ENCODE measurements around the gene ZRANB2.

ZRANB2 gene

GRCh38 chr1:71033136-71033535 is 47.7 kb downstream of the ZRANB2 start:
- no peak for DNase-seq (ENCODE audit: low read depth in 2 of 2)
- no peak overlapping the region for H3K4me3 ChIP-seq (replicated peaks in 1 of 2; ENCODE audit: low read depth in 2 of 2, low read length in 2 of 2)

DNA sequence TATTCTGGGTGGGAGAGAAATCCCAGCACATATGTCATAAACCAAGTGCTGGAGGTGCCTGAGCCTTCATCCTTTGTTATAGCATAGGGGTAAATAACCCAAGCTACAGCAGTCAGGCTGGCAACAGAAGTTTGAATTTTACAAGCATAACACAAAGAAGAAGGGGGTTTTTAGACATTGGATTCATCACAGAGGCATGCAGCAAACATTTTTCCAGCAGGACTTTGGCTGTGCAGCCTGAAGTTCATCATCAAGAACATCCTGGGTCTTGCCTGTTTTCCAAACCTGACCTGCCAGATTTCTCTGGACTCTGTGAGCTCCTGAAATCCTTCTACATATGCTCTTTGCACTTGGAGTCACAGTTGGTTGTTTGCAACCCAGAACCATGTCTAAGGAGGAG is 49.4 kb downstream of the ZRANB2 start:
- H3K4me3 ChIP-seq (replicated peaks in 1 of 2; ENCODE audit: low read depth in 2 of 2, low read length in 2 of 2): no peak overlapping the region
- TF ChIP-seq CTCF (IDR thresholded peaks at IDR 0.05; ENCODE audit: low read depth, low read length): no peak
- DNase-seq (ENCODE audit: low read depth in 2 of 2): no peak

More at GRCh38 chr1:71033136-71033535, 47.7 kb downstream of the ZRANB2 start:
- TF ChIP-seq CTCF (IDR thresholded peaks at IDR 0.05; ENCODE audit: low read depth, low read length): no peak

- H3K4me3 ChIP-seq (replicated peaks in 1 of 2; ENCODE audit: low read depth in 2 of 2, low read length in 2 of 2): no peak overlapping the region
- no peak for TF ChIP-seq CTCF (IDR thresholded peaks at IDR 0.05; ENCODE audit: low read depth, low read length)
- DNase-seq (ENCODE audit: low read depth in 2 of 2): no peak
These were observed 50.8 kb downstream of the ZRANB2 start for GRCh38 chr1:71030026-71030425.

- no peak for TF ChIP-seq CTCF (IDR thresholded peaks at IDR 0.05; ENCODE audit: low read depth, low read length)
- DNase-seq (ENCODE audit: low read depth in 2 of 2): no peak
- no peak overlapping the region for H3K4me3 ChIP-seq (replicated peaks in 1 of 2; ENCODE audit: low read depth in 2 of 2, low read length in 2 of 2)
These were observed 51.9 kb downstream of the ZRANB2 start for GRCh38 chr1:71028981-71029380.

GRCh38 chr1:71027991-71028390 is 52.8 kb downstream of the ZRANB2 start:
- no peak overlapping the region for H3K4me3 ChIP-seq (replicated peaks in 1 of 2; ENCODE audit: low read depth in 2 of 2, low read length in 2 of 2)
- DNase-seq (ENCODE audit: low read depth in 2 of 2): no peak
- no peak for TF ChIP-seq CTCF (IDR thresholded peaks at IDR 0.05; ENCODE audit: low read depth, low read length)

GRCh38 chr1:71026093-71026492 is 54.7 kb downstream of the ZRANB2 start:
- no peak for DNase-seq (ENCODE audit: low read depth in 2 of 2)
- no peak for TF ChIP-seq CTCF (IDR thresholded peaks at IDR 0.05; ENCODE audit: low read depth, low read length)
- no peak overlapping the region for H3K4me3 ChIP-seq (replicated peaks in 1 of 2; ENCODE audit: low read depth in 2 of 2, low read length in 2 of 2)

GRCh38 chr1:71023515-71023914 is 57.3 kb downstream of the ZRANB2 start:
- no peak for DNase-seq (ENCODE audit: low read depth in 2 of 2)
- TF ChIP-seq CTCF (IDR thresholded peaks at IDR 0.05; ENCODE audit: low read depth, low read length): no peak
- no peak overlapping the region for H3K4me3 ChIP-seq (replicated peaks in 1 of 2; ENCODE audit: low read depth in 2 of 2, low read length in 2 of 2)
